ENCODE measurements around the gene MAP2.

Gene MAP2

GRCh38 chr2:209663656-209664055 is 239.8 kb downstream of the MAP2 start:
- no peak for DNase-seq

GRCh38 chr2:209666296-209666695 is 242.4 kb downstream of the MAP2 start:
- no peak for DNase-seq

- no peak for DNase-seq
Observed at GRCh38 chr2:209671020-209671680, 247.3 kb downstream of the MAP2 start.

- no peak for DNase-seq
Observed at GRCh38 chr2:209673811-209674210, 250.0 kb downstream of the MAP2 start.

GRCh38 chr2:209680596-209680995 is 256.7 kb downstream of the MAP2 start:
- DNase-seq = no peak

GRCh38 chr2:209681201-209681735 is 257.4 kb downstream of the MAP2 start:
- DNase-seq = no peak

- no peak for DNase-seq
Observed at GRCh38 chr2:209682646-209683045, 258.8 kb downstream of the MAP2 start.

- no peak for DNase-seq
Observed at GRCh38 chr2:209685340-209685739, 261.5 kb downstream of the MAP2 start.

GRCh38 chr2:209685963-209686362 is 262.1 kb downstream of the MAP2 start:
- DNase-seq = no peak

- no peak for DNase-seq
Observed at GRCh38 chr2:209686448-209686847, 262.6 kb downstream of the MAP2 start.

- no peak for DNase-seq
Observed at GRCh38 chr2:209687323-209687969, 263.6 kb downstream of the MAP2 start.

GRCh38 chr2:209688385-209688784 is 264.5 kb downstream of the MAP2 start:
- no peak for DNase-seq

- no peak for DNase-seq
Observed at GRCh38 chr2:209690029-209690754, 266.3 kb downstream of the MAP2 start.

- DNase-seq = no peak
Observed at GRCh38 chr2:209694748-209695147, 270.9 kb downstream of the MAP2 start.

GRCh38 chr2:209696836-209697711 is 273.2 kb downstream of the MAP2 start:
- DNase-seq = no peak

- no peak for DNase-seq
Observed at GRCh38 chr2:209702775-209703174, 278.9 kb downstream of the MAP2 start.

- no peak for DNase-seq
Observed at GRCh38 chr2:209713219-209713618, 289.4 kb downstream of the MAP2 start.

- DNase-seq = no peak
Observed at GRCh38 chr2:209719034-209719433, 295.2 kb downstream of the MAP2 start.

- DNase-seq = no peak
Observed at GRCh38 chr2:209721497-209721896, 297.6 kb downstream of the MAP2 start.

GRCh38 chr2:209726311-209726710 is 302.5 kb downstream of the MAP2 start:
- DNase-seq = no peak

GRCh38 chr2:209727077-209727476 is 303.2 kb downstream of the MAP2 start:
- no peak for DNase-seq

GRCh38 chr2:209734805-209735204 is 311.0 kb downstream of the MAP2 start:
- DNase-seq = no peak

GRCh38 chr2:209741953-209742352 is 318.1 kb downstream of the MAP2 start:
- DNase-seq = no peak

All from Kasumi-1 (cell line).